ENCODE data around the gene SYCE3.

DNA sequence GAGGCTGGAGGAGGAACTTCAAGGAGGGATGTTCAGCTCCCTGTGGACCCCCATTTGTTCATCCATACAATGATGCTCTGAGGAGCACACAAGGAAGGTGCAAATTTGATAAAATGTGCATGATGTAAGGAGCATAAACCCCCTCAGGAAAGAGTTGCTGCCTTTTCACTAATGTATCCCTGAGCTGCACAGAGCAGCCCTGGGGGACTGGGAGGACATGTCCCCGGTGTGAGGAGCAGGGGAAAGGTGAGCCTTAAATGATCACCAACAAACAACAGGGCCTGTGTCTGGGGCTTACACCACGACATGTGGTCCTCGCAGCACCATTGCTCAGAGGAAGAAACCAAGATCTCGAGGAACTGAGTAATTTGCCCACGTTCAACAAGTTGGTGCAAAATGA lies 34.4 kb upstream of the SYCE3 start:
- TF ChIP-seq CTCF (IDR thresholded peaks at IDR 0.05), result no peak
- TF ChIP-seq POLR2A (IDR thresholded peaks at IDR 0.05), result no peak
